Small intestine (tissue), 7 donors: ENCODE data around the gene CNDP2. TPM values are rescaled to one million over a fixed set of nuclear protein-coding genes. Genes with fewer than 3 reads are reported as not detected.

Experiments
- DNase-seq, 2 donors: peaks; one replicate each; pipeline versions ENCODE4 v3.0.0 to v3.0.0-alpha.2; 2013
- FAIRE-seq: peaks from 2 replicates; lab custom pipeline; 2012; peaks lifted over from hg19 to GRCh38; lab: Jason Lieb, UNC
- H3K27ac ChIP-seq, 3 donors: one replicate each; pipeline ENCODE4 v1.5.1; 2013; ENCODE audit warnings: low read length in 2 of 3, mild to moderate bottlenecking in 2 of 3, control low read depth in 1 of 3, inconsistent platforms in 1 of 3, low read depth in 1 of 3, moderate library complexity in 1 of 3
- H3K27me3 ChIP-seq, 3 donors: one replicate each; pipeline ENCODE4 v1.6.1; 2013; ENCODE audit warnings: low read length in 3 of 3, inconsistent platforms in 1 of 3; ENCODE audit not compliant: control insufficient read depth in 3 of 3, insufficient read depth in 3 of 3
- H3K36me3 ChIP-seq, 3 donors: one replicate each; pipeline ENCODE4 v1.6.1; 2013; ENCODE audit warnings: low read length in 3 of 3, inconsistent platforms in 1 of 3, low read depth in 1 of 3, mild to moderate bottlenecking in 1 of 3, moderate library complexity in 1 of 3; ENCODE audit not compliant: control insufficient read depth in 3 of 3, insufficient read depth in 2 of 3
- H3K4me1 ChIP-seq, 3 donors: one replicate each; pipeline ENCODE4 v1.6.1; 2013; ENCODE audit warnings: low read length in 2 of 3, inconsistent platforms in 1 of 3, low read depth in 1 of 3, mild to moderate bottlenecking in 1 of 3, moderate library complexity in 1 of 3; ENCODE audit not compliant: control insufficient read depth in 3 of 3, insufficient read depth in 2 of 3
- H3K4me3 ChIP-seq, 3 donors: one replicate each; pipeline ENCODE4 v1.5.1; 2013; ENCODE audit warnings: low read length in 3 of 3, control low read depth in 1 of 3, inconsistent platforms in 1 of 3, low read depth in 1 of 3, mild to moderate bottlenecking in 1 of 3, moderate library complexity in 1 of 3
- H3K9me3 ChIP-seq, 2 donors: one replicate each; pipeline ENCODE4 v1.6.1; 2013; ENCODE audit warnings: low read depth in 1 of 2, low read length in 1 of 2; ENCODE audit not compliant: control insufficient read depth in 2 of 2, insufficient read depth in 1 of 2
- WGBS, 3 donors: extraction: QIAGEN DNeasy Blood & Tissue Kit; methylation state at CpG; one replicate each; pipeline ENCODE4 v1.1.7; 2013; 5-methylcytosine and 5-hydroxymethylcytosine counted together
- polyA plus RNA-seq, 4 donors: library from polyadenylated mRNA; stranded (reverse) in 3 of 4; unstranded in 1 of 4; fragments of 200-250 nt in 3 of 4; fragments of 120-200 nt in 1 of 4; gene quantifications; one replicate each; pipeline versions ENCODE4 v1.2.1 to v1.2.3, GENCODE V29; 2013
- donor health status: healthy with polysubstance abuse.
- donor health status: control.
- donor health status: control.
- donor health status: Bipolar disorder and iron deficiency.
- donor health status: healthy.

Gene CNDP2
- polyA plus RNA-seq, 4 donors, result 215 to 423 (median 327) TPM

- H3K27me3 ChIP-seq, result no peaks in the 10 kb centered on the region
- H3K4me1 ChIP-seq, result peaks cover 0 to 51% (median 12%) of the 10 kb centered on the region in 3 donors
- H3K4me3 ChIP-seq, result no peak overlapping the region
- DNase-seq (no peak), FAIRE-seq (no peak)
- 65 to 71% (median 70%) methylated on average over 8 of the region's 8 CpGs for WGBS, 3 donors
- H3K27ac ChIP-seq, result peak overlapping the region in 1 of 3 donors; percentile 7
- peaks cover 2 to 20% of the 10 kb centered on the region in 2 donors for H3K9me3 ChIP-seq
- no peaks in the 10 kb centered on the region for H3K36me3 ChIP-seq
Measured at GRCh38 chr18:74544898-74545297, 48.7 kb downstream of the CNDP2 start.

GRCh38 chr18:74546007-74546406 lies 49.8 kb downstream of the CNDP2 start:
- Histone ChIP-seq H3K36me3 (no peaks in the 10 kb centered on the region), H3K27ac (peak overlapping the region in 1 of 3 donors; percentile 59), H3K4me3 (no peak overlapping the region), H3K27me3 (no peaks in the 10 kb centered on the region), H3K9me3 (peaks cover 2 to 26% of the 10 kb centered on the region in 2 donors), H3K4me1 (peaks cover 0 to 44% (median 8%) of the 10 kb centered on the region in 3 donors)
- no peak for FAIRE-seq
- 92 to 96% (median 94%) methylated on average over 10 to 11 of the region's 11 CpGs for WGBS, 3 donors
- DNase-seq, result no peak

- no peaks in the 10 kb centered on the region for H3K27me3 ChIP-seq
- H3K4me3 ChIP-seq, result no peak overlapping the region
- peaks cover 0 to 39% (median 4%) of the 10 kb centered on the region in 3 donors for H3K4me1 ChIP-seq
- FAIRE-seq, result no peak
- WGBS, 3 donors, result 36 to 42% (median 40%) methylated on average over 9 of the region's 9 CpGs
- peak overlapping the region in 2 of 3 donors; percentile 50 to 59 for H3K27ac ChIP-seq
- peaks cover 2 to 26% of the 10 kb centered on the region in 2 donors for H3K9me3 ChIP-seq
- DNase-seq, result peak; percentile 64
- no peaks in the 10 kb centered on the region for H3K36me3 ChIP-seq
Measured at GRCh38 chr18:74546751-74547530, 50.8 kb downstream of the CNDP2 start.

- no peak overlapping the region for H3K27ac ChIP-seq
- no peak for FAIRE-seq
- H3K36me3 ChIP-seq, result no peaks in the 10 kb centered on the region
- WGBS, 3 donors, result 93 to 100% (median 95%) methylated on average over 7 of the region's 7 CpGs
- H3K9me3 ChIP-seq, result peaks cover 2 to 26% of the 10 kb centered on the region in 2 donors
- H3K4me1 ChIP-seq, result peaks cover 0 to 31% (median 0%) of the 10 kb centered on the region in 3 donors
- no peak overlapping the region for H3K4me3 ChIP-seq
- DNase-seq, result no peak
- H3K27me3 ChIP-seq, result no peaks in the 10 kb centered on the region
Measured at GRCh38 chr18:74547860-74548259, 51.7 kb downstream of the CNDP2 start.

GRCh38 chr18:74549591-74550104 lies 53.5 kb downstream of the CNDP2 start:
- H3K27ac ChIP-seq, result no peak overlapping the region
- H3K4me3 ChIP-seq, result no peak overlapping the region
- H3K4me1 ChIP-seq, result peaks cover 0 to 18% (median 0%) of the 10 kb centered on the region in 3 donors
- 84 to 100% (median 95%) methylated on average over 1 of the region's 1 CpG for WGBS, 3 donors
- H3K27me3 ChIP-seq, result no peaks in the 10 kb centered on the region
- no peaks in the 10 kb centered on the region for H3K36me3 ChIP-seq
- peaks cover 2 to 26% of the 10 kb centered on the region in 2 donors for H3K9me3 ChIP-seq
- DNase-seq, result no peak
- no peak for FAIRE-seq

GRCh38 chr18:74550886-74551285 lies 54.7 kb downstream of the CNDP2 start:
- DNase-seq, result no peak
- H3K27ac ChIP-seq, result no peak overlapping the region
- H3K36me3 ChIP-seq, result no peaks in the 10 kb centered on the region
- H3K4me3 ChIP-seq, result no peak overlapping the region
- no peak for FAIRE-seq
- WGBS, 3 donors, result 92 to 96% (median 96%) methylated on average over 6 of the region's 6 CpGs
- peaks cover 2 to 26% of the 10 kb centered on the region in 2 donors for H3K9me3 ChIP-seq
- H3K4me1 ChIP-seq, result peaks cover 0 to 15% (median 3%) of the 10 kb centered on the region in 3 donors
- no peaks in the 10 kb centered on the region for H3K27me3 ChIP-seq

- H3K27me3 ChIP-seq, result no peaks in the 10 kb centered on the region
- H3K4me1 ChIP-seq, result peaks cover 0 to 15% (median 3%) of the 10 kb centered on the region in 3 donors
- no peaks in the 10 kb centered on the region for H3K36me3 ChIP-seq
- H3K9me3 ChIP-seq, result peaks cover 2 to 26% of the 10 kb centered on the region in 2 donors
- 42 to 47% (median 44%) methylated on average over 3 of the region's 3 CpGs for WGBS, 3 donors
- no peak overlapping the region for H3K27ac ChIP-seq
- no peak for FAIRE-seq
- H3K4me3 ChIP-seq, result no peak overlapping the region
- DNase-seq, result no peak
Measured at GRCh38 chr18:74551452-74551851, 55.3 kb downstream of the CNDP2 start.

GRCh38 chr18:74551936-74552555 lies 55.9 kb downstream of the CNDP2 start:
- Histone ChIP-seq H3K9me3 (peaks cover 2 to 26% of the 10 kb centered on the region in 2 donors), H3K27ac (no peak overlapping the region), H3K27me3 (no peaks in the 10 kb centered on the region), H3K4me3 (no peak overlapping the region), H3K36me3 (no peaks in the 10 kb centered on the region), H3K4me1 (peaks cover 0 to 12% (median 3%) of the 10 kb centered on the region in 3 donors)
- WGBS, 3 donors, result 21 to 26% (median 24%) methylated on average over 5 of the region's 5 CpGs
- FAIRE-seq (no peak), DNase-seq (peak; percentile 92 to 93)
